CD4-positive, alpha-beta T cell treated with Interleukin-4 for 1 hour (primary cell): ENCODE results near the gene ZSCAN4.

Experiments used
- DNase-seq, 2 donors: peaks; one replicate each; pipeline ENCODE4 v3.0.0-alpha.2; 2020 to 2022

ZSCAN4 gene

DNA sequence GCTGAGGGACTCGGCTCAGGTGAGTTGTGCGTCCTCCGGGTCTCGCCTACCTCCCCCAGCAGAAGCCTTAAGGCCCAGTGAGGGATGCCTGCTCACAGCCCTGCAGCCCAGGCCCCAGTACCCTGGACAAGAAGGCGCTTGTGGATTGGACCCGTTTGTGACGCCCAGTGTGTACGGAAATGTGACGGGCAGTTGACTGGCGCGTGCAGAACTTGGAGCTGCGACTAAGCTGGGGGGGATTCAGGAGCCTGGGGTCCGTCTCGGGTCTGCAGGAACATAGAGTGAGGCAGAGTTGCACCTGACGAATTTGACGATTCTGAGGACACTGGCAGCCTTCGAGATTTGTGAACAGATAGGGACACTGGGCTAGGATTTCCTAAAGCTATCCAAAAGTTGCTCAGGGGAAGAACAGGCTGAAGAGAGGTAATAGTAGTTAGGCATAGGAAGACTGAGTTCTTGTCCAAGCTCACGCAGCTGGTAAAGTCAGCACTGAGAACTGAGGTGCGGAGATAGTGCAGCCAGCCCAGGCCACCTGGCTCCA lies 13.6 kb downstream of the ZSCAN4 start:
- no peak for DNase-seq

GRCh38 chr19:57686727-57687126 lies 18.0 kb downstream of the ZSCAN4 start:
- DNase-seq, result no peak

DNA sequence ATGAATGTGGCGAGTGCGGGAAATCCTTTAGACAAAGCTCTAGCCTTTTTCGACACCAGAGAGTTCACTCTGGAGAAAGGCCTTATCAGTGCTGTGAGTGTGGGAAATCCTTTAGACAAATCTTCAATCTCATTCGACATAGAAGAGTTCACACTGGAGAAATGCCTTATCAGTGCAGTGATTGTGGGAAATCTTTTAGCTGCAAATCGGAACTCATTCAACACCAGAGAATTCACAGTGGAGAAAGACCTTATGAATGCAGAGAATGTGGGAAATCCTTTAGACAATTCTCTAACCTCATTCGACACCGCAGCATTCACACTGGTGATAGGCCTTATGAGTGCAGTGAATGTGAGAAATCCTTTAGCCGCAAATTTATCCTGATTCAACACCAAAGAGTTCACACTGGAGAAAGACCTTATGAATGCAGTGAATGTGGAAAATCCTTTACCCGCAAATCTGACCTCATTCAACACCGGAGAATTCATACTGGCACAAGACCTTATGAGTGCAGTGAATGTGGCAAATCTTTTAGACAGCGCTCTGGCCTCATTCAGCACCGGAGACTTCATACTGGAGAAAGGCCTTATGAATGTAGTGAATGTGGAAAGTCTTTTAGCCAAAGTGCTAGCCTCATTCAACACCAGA lies 18.8 kb downstream of the ZSCAN4 start:
- no peak for DNase-seq

GRCh38 chr19:57688011-57688763 lies 19.5 kb downstream of the ZSCAN4 start:
- no peak for DNase-seq

GRCh38 chr19:57689750-57690149 lies 21.0 kb downstream of the ZSCAN4 start:
- DNase-seq, result no peak

DNA sequence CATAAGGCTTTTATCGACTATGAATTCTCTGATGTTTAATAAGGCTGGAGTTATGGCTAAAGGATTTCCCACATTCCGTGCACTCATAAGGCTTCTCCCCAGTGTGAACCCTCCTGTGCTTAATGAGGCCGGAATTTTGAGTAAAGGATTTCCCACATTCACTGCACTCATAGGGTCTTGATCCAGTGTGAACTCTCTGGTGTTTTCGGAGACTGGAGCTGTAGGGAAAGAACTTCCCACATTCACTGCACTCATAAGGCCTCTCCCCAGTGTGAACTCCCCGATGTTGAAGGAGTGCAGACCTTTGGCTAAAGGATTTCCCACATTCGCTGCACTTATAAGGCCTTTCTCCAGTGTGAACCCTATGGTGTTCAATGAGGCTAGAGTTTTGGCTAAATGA lies 32.9 kb downstream of the ZSCAN4 start:
- DNase-seq, result no peak

DNA sequence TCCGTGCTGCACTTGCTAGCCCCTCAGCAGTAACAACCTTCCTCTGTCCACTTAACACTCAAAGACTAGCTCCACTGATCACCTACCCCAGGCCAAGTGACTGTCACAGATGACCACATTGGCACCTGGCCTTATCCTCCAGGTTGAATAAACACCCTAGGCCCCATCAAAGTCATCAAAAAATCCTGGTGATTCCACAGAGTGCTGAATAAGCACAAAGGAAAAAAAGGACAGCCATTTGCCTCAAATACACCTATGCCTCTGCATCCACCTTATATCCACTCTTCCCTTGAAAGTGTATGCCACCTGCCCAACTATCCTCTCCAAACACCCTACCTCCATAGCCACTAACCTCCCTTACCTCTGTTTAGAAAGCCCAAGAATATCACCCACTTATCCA lies 37.6 kb downstream of the ZSCAN4 start:
- no peak for DNase-seq

GRCh38 chr19:57708641-57709361 lies 40.1 kb downstream of the ZSCAN4 start, which contains the start of gene ZNF154:
Gene ZNF154, minus strand, starts transcription at chr19:57709204. Its CDS starts 233 bp downstream, at chr19:57708971.
- DNase-seq, result peak; percentile 76 to 81

DNA sequence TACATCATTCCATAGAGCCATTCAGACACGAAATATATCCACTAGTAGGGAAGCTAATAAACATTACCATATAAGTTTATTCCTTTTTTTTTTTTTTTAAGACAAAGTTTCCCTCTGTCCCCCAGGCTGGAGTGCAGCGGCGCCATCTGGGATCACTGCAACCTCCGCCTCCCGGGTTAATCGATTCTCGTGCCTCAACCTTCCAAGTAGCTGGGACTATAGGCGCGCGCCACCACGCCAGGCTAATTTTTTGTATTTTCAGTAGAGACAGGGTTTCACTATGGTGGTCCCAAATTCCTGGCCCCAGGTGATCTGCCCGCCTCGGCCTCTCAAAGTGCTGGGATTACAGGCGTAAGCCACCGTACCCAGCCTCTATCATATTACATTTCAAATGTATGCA lies 40.9 kb downstream of the ZSCAN4 start:
- no peak for DNase-seq

- no peak for DNase-seq
Observed at GRCh38 chr19:57712222-57712621, 43.5 kb downstream of the ZSCAN4 start.

DNA sequence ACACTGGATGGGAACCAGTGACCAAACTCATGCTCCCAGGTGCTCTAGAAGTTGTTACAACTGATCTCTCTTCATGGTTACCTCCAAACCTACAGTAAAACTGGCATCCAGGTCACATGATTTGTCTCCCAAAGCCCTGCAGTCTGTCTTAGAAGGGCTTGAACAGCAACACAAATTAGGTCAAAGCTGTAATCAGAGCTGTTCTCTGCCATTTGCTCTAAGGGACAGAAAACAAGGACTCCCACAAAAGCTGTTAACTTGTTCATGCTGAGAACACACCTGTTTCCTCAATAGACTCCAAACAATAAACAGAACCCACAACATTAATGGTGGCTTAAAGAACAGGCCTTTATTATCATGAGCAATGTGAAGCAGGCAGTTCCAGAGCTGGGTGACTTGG lies 50.7 kb downstream of the ZSCAN4 start:
- DNase-seq, result no peak

DNA sequence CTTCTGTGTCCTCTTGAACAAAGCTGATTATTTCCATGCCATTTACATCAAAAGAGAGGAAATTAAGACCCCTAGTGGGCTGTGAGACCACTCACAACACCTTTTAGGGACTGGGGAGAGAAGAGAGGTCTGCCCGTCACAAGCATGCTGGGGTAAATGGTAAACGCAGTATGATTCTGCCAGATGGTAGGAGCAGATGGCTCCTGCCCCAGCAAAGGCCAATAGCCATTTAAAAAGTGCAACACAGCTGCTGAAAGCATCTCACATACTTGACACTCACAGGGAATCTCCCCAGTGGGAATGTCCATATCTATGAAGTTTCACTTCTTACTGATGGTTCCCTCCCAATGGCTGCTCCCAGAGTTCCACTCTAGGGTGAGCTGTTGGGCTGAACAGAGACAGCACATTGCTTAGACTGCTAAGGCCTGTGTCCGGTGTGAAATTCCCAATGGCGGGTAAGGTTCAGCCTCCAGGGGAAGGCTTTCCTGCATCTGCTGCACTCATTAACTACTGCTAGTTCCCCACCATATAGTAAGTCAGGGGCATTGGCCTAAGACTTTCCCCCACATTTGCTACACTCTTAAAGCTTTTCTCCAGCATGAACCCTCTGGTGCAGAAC lies 51.3 kb downstream of the ZSCAN4 start:
- DNase-seq, result no peak

DNA sequence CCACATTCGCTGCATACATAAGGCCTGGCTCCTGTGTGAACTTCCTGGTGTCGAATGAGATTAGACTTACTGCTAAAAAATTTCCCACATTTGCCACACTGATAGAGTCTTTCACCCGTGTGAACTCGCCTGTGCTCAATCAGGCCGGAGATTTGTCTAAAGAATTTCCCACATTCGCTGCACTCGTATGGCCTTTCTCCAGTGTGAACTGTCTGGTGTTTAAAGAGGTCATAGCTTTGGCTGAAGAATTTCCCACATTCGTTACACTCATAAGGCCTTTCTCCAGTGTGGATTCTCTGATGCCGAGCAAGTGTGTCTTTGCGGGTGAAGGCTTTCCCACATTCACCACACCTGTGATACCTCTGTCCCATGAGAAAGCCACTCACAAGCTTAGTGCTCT lies 52.1 kb downstream of the ZSCAN4 start:
- DNase-seq, result no peak
